Right lobe of liver (tissue), 6 donors: ENCODE data around the gene HAL. TPM values are rescaled to one million over a fixed set of nuclear protein-coding genes. Genes with fewer than 3 reads are reported as not detected.

ENCODE experiments used
- ATAC-seq, 4 donors: fragments of 200-7000 bp; cut with Tn5 transposase; one replicate each; pipeline ENCODE4 v1.9.1; 2020; ENCODE audit warnings: mild to moderate bottlenecking in 4 of 4, moderate library complexity in 4 of 4
- DNase-seq, 3 donors: peaks; one replicate each; pipeline ENCODE4 v3.0.0-alpha.2; 2020
- H3K27ac ChIP-seq, 3 donors: fragments of 200-600 bp; one replicate each; pipeline ENCODE4 v1.8.0; 2022
- H3K27me3 ChIP-seq, 2 donors: fragments of 200-600 bp; one replicate each; pipeline ENCODE4 v1.8.0; 2022
- H3K36me3 ChIP-seq, 4 donors: fragments of 200-600 bp; sonication (generic) in 1 of 4; one replicate each; pipeline versions ENCODE4 v1.5.1 to v1.8.0; 2017 to 2022; ENCODE audit warnings: control low read depth in 1 of 4
- H3K4me1 ChIP-seq, 4 donors: fragments of 200-600 bp; sonication (generic) in 1 of 4; one replicate each; pipeline versions ENCODE4 v1.5.1 to v1.8.0; 2017 to 2022; ENCODE audit warnings: control low read depth in 1 of 4
- H3K4me3 ChIP-seq, 3 donors: fragments of 200-600 bp; one replicate each; pipeline ENCODE4 v1.8.0; 2022
- H3K9me3 ChIP-seq, 4 donors: fragments of 200-600 bp; sonication (generic) in 1 of 4; one replicate each; pipeline versions ENCODE4 v1.5.1 to v1.8.0; 2017 to 2022; ENCODE audit warnings: control low read depth in 1 of 4
- POLR2A ChIP-seq: fragments of 450-650 bp; IDR thresholded peaks from one replicate; pipeline ENCODE4 v1.6.1; 2017; ENCODE audit warnings: antibody characterized with exemption, mild to moderate bottlenecking
- WGBS: methylation state at CpG from one replicate; pipeline ENCODE4 v1.1.6; 2018; ENCODE audit warnings: low coverage, low lambda C conversion rate; ENCODE audit not compliant: insufficient coverage; ENCODE audit errors: missing lambda C conversion rate; 5-methylcytosine and 5-hydroxymethylcytosine counted together
- intact Hi-C, 2 donors: fragments of 100-400 bp; cut with DNase I; formaldehyde crosslinking; loops; one replicate each; pipeline versions ENCODE4 v1.11.2 to v1.14.1; 2022
- total RNA-seq, 6 experiments: library from RNA; depleted of rRNA in 2 of 6; stranded (reverse); fragments of >200 nt in 2 of 6; fragmentation: NEBNext Ultra II Directional in 3 of 6; extraction: Animal tissue kit (Norgen Biotek cat#: 25700) in 3 of 6; gene quantifications; one replicate each; pipeline versions ENCODE4 v1.1.0 to v1.2.4, GENCODE V29; 2016 to 2023
- TF ChIP-seq, protein P1 (sequence below), 4 donors: fragments of 200-600 bp in 3 of 4; fragments of 450-650 bp in 1 of 4; IDR thresholded peaks; one replicate each; pipeline versions ENCODE4 v1.5.1 to v1.8.0; 2016 to 2022; ENCODE audit warnings: antibody characterized with exemption in 4 of 4, mild to moderate bottlenecking in 2 of 4
- donor health status: DM: no; HTN: yes; CAD: no.
- donor health status: DM: no; HTN: no; CAD: no.
- donor health status: DM: no; HTN: no; CAD: no.
- donor health status: DM: no; HTN: yes; CAD: no.
- donor health status: DM: no; HTN: yes; CAD: no.

Gene HAL
- total RNA-seq, 6 experiments from 2014 or later, result 95.8 to 190 (median 174) TPM

- no peak for TF ChIP-seq POLR2A
- TF ChIP-seq, protein P1, sequence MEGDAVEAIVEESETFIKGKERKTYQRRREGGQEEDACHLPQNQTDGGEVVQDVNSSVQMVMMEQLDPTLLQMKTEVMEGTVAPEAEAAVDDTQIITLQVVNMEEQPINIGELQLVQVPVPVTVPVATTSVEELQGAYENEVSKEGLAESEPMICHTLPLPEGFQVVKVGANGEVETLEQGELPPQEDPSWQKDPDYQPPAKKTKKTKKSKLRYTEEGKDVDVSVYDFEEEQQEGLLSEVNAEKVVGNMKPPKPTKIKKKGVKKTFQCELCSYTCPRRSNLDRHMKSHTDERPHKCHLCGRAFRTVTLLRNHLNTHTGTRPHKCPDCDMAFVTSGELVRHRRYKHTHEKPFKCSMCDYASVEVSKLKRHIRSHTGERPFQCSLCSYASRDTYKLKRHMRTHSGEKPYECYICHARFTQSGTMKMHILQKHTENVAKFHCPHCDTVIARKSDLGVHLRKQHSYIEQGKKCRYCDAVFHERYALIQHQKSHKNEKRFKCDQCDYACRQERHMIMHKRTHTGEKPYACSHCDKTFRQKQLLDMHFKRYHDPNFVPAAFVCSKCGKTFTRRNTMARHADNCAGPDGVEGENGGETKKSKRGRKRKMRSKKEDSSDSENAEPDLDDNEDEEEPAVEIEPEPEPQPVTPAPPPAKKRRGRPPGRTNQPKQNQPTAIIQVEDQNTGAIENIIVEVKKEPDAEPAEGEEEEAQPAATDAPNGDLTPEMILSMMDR (IDR thresholded peaks at IDR 0.05), result no peak
- intact Hi-C loops, result no loop called here
- peaks cover 0 to 94% (median 13%) of the 10 kb centered on the region in 4 donors for H3K36me3 ChIP-seq
- DNase-seq (no peak), ATAC-seq (no peak)
- H3K4me1 ChIP-seq, result no peaks in the 10 kb centered on the region
- H3K27me3 ChIP-seq, result no peaks in the 10 kb centered on the region
- WGBS, result 100% methylated on average over 1 of the region's 1 CpG
- H3K27ac ChIP-seq, result no peak overlapping the region
- no peaks in the 10 kb centered on the region for H3K9me3 ChIP-seq
- H3K4me3 ChIP-seq, result no peak overlapping the region
These were observed 10.6 kb upstream of the HAL start for GRCh38 chr12:96006727-96007126.

DNA sequence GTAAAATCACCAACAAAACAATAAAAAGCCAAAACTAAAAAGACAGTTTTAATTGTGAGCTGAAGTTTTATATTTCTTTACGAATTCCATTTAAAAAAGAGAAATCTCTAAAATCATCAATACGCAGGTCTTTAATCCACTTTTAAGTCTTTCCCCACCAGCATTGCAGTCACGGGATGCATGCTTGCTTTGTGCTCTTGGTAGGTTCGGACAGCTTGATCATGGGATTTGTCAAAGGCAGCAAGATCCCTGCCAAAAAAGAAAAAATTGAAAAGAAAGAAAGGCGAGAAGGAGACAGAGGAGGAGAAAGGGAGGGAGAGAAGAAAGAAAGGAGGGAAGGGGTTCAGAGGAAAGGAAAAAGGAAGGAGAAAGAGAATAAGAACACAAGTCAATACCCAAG is 4.7 kb upstream of the HAL start:
- DNase-seq (no peak), ATAC-seq (no peak)
- H3K4me3 ChIP-seq, result no peak overlapping the region
- peaks cover 0 to 39% (median 8%) of the 10 kb centered on the region in 4 donors for H3K36me3 ChIP-seq
- no peaks in the 10 kb centered on the region for H3K27me3 ChIP-seq
- no peak overlapping the region for H3K27ac ChIP-seq
- 81% methylated on average over 5 of the region's 5 CpGs for WGBS
- H3K9me3 ChIP-seq, result no peaks in the 10 kb centered on the region
- peaks cover 0 to 24% (median 3%) of the 10 kb centered on the region in 4 donors for H3K4me1 ChIP-seq
- TF ChIP-seq, protein P1 (IDR thresholded peaks at IDR 0.05), result no peak
- TF ChIP-seq POLR2A, result no peak
- intact Hi-C loops, result no loop called here

GRCh38 chr12:95999484-95999883 is 3.3 kb upstream of the HAL start:
- no peaks in the 10 kb centered on the region for H3K9me3 ChIP-seq
- DNase-seq (no peak), ATAC-seq (peak; percentile 3 to 6 (median 5))
- H3K4me1 ChIP-seq, result peaks cover 0 to 24% (median 3%) of the 10 kb centered on the region in 4 donors
- intact Hi-C loops, result loop anchor here in 1 of 2 donors (5.0 to 10.0 kb wide), 2 partner anchors 82 to 435 kb away; no protein-coding TSS in a partner anchor
- H3K36me3 ChIP-seq, result peaks cover 0 to 25% (median 6%) of the 10 kb centered on the region in 4 donors
- TF ChIP-seq POLR2A, result no peak
- TF ChIP-seq, protein P1 (IDR thresholded peaks at IDR 0.05), result peak in 1 of 4 donors; percentile 17
- no peaks in the 10 kb centered on the region for H3K27me3 ChIP-seq
- H3K4me3 ChIP-seq, result no peak overlapping the region
- WGBS, result 41% methylated on average over 4 of the region's 5 CpGs
- peak overlapping the region in 1 of 3 donors; percentile 13 for H3K27ac ChIP-seq

DNA sequence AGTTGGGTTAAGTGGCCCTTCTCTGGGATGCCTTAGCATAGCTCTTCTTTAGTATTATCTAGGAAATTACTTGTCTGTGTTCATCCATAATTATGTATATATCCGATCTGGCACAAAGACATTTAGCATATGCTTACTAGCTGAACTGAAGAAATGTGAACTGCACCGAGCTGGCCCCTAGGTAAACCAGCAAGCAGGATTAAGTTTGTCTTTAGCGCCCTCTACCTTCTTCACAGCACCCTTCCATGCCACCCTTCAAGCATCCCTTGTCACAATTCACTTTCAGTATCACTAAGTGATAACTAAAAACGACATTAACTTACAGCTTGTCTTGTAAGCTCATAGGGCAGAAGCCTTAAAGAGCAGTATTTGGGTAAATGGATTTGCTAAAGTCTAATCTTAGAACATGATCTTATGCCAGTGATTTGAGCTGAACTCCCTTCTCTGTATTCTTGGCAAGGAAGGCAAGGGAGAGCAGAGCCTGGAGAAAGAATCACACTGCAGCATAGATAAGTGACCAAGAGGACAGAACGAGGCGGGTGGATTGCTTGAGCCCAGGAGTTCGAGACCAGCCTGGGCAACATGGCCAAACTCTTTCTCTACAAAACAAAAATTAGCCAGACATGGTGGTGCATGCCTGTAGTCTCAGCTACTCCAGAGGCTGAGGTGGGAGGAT is 2.6 kb upstream of the HAL start:
- Histone ChIP-seq H3K4me3 (no peak overlapping the region), H3K9me3 (no peaks in the 10 kb centered on the region), H3K4me1 (peaks cover 0 to 24% (median 3%) of the 10 kb centered on the region in 4 donors), H3K27ac (peak overlapping the region in 2 of 3 donors; percentile 2 to 82), H3K27me3 (no peaks in the 10 kb centered on the region), H3K36me3 (peaks cover 0 to 26% (median 6%) of the 10 kb centered on the region in 4 donors)
- peak; percentile 62 to 79 (median 68) for ATAC-seq
- TF ChIP-seq POLR2A, result no peak
- TF ChIP-seq, protein P1 (IDR thresholded peaks at IDR 0.05), result peak; percentile 71 to 78 (median 74)
- intact Hi-C loops, result loop anchor here in 1 of 2 donors (5.0 to 10.0 kb wide), 2 partner anchors 81 to 434 kb away; no protein-coding TSS in a partner anchor
- 3% methylated on average over 7 of the region's 7 CpGs for WGBS
- peak in 1 of 3 donors; percentile 67 for DNase-seq
